CD14-positive monocyte (primary cell): ENCODE measurements around the gene EFCAB12. TPM values are rescaled to one million over a fixed set of nuclear protein-coding genes. Genes with fewer than 3 reads are reported as not detected.

Experiments used
- DNase-seq, 3 donors: peaks; one replicate each; pipeline ENCODE4 v3.0.0-alpha.2; 2011 to 2022
- H2AFZ ChIP-seq: 2 replicates; pipeline ENCODE4 v1.6.0; 2012; ENCODE audit warnings: mild to moderate bottlenecking, low read depth, low read length, inconsistent platforms; ENCODE audit not compliant: insufficient read depth, poor library complexity, severe bottlenecking
- H3K27ac ChIP-seq, 2 donors: 1 replicate in 1 of 2; 2 replicates in 1 of 2; pipeline ENCODE4 v1.5.1; 2012 to 2013; ENCODE audit warnings: low read length in 2 of 2, control low read depth in 1 of 2, inconsistent platforms in 1 of 2, low read depth in 1 of 2, mild to moderate bottlenecking in 1 of 2
- H3K27me3 ChIP-seq, 2 donors: one replicate each; pipeline versions ENCODE4 v1.6.0 to v1.6.1; 2011 to 2013; ENCODE audit warnings: low read length in 2 of 2; ENCODE audit not compliant: control insufficient read depth in 2 of 2, insufficient read depth in 2 of 2
- H3K36me3 ChIP-seq, 2 donors: replicated peaks in 1 of 2; 1 replicate in 1 of 2; 2 replicates in 1 of 2; pipeline versions ENCODE4 v1.5.1 to v1.6.1; 2012 to 2013; ENCODE audit warnings: low read length in 2 of 2, control low read depth in 1 of 2, inconsistent platforms in 1 of 2, mild to moderate bottlenecking in 1 of 2; ENCODE audit not compliant: insufficient read depth in 2 of 2, control insufficient read depth in 1 of 2
- H3K4me1 ChIP-seq, 2 donors: 1 replicate in 1 of 2; 2 replicates in 1 of 2; pipeline versions ENCODE4 v1.5.1 to v1.6.1; 2012 to 2013; ENCODE audit warnings: low read length in 2 of 2, control low read depth in 1 of 2, inconsistent platforms in 1 of 2, mild to moderate bottlenecking in 1 of 2, moderate library complexity in 1 of 2; ENCODE audit not compliant: insufficient read depth in 2 of 2, control insufficient read depth in 1 of 2
- H3K4me2 ChIP-seq: replicated peaks from 2 replicates; pipeline ENCODE3; 2012; ENCODE audit warnings: low read length, moderate library complexity, mild to moderate bottlenecking; ENCODE audit not compliant: poor library complexity, severe bottlenecking; ENCODE audit errors: extremely low read depth
- H3K4me3 ChIP-seq, 3 experiments: fragments of 200-600 bp in 1 of 3; sonication (generic) in 1 of 3; replicated peaks in 1 of 3; 1 replicate in 2 of 3; 2 replicates in 1 of 3; pipeline ENCODE4 v1.5.1; 2011 to 2013; ENCODE audit warnings: low read length in 3 of 3, mild to moderate bottlenecking in 3 of 3, control low read depth in 2 of 3, low read depth in 2 of 3, inconsistent platforms in 1 of 3, moderate library complexity in 1 of 3
- H3K79me2 ChIP-seq: 2 replicates; pipeline ENCODE4 v1.6.0; 2012; ENCODE audit warnings: mild to moderate bottlenecking, control low read depth, inconsistent platforms, low read length, moderate library complexity; ENCODE audit not compliant: insufficient read depth
- H3K9ac ChIP-seq: 2 replicates; pipeline ENCODE4 v1.6.0; 2017; ENCODE audit warnings: low read length, mild to moderate bottlenecking; ENCODE audit not compliant: insufficient read depth, poor library complexity, severe bottlenecking
- H3K9me3 ChIP-seq, 2 donors: replicated peaks in 1 of 2; 1 replicate in 1 of 2; 2 replicates in 1 of 2; pipeline versions ENCODE4 v1.5.1 to v1.6.1; 2012 to 2013; ENCODE audit warnings: low read length in 2 of 2, control low read depth in 1 of 2; ENCODE audit not compliant: control insufficient read depth in 1 of 2, insufficient read depth in 1 of 2
- H4K20me1 ChIP-seq: 2 replicates; pipeline ENCODE4 v1.6.0; 2012; ENCODE audit warnings: mild to moderate bottlenecking, low read length, control low read depth, moderate library complexity; ENCODE audit not compliant: insufficient read depth
- H3K27ac Mint-ChIP-seq, 7 donors: one replicate each; pipeline ENCODE4 v1.8.0; 2020; ENCODE audit warnings: mild to moderate bottlenecking in 7 of 7, mixed read lengths in 7 of 7, moderate library complexity in 6 of 7, inconsistent platforms in 2 of 7
- H3K27me3 Mint-ChIP-seq, 3 donors: one replicate each; pipeline ENCODE4 v1.8.0; 2021 to 2022; ENCODE audit warnings: low read depth in 3 of 3, mild to moderate bottlenecking in 3 of 3, mixed read lengths in 3 of 3, moderate library complexity in 3 of 3, inconsistent platforms in 1 of 3
- H3K36me3 Mint-ChIP-seq, 2 donors: one replicate each; pipeline ENCODE4 v1.8.0; 2020; ENCODE audit warnings: mixed read lengths in 2 of 2, inconsistent platforms in 1 of 2, mild to moderate bottlenecking in 1 of 2
- H3K4me1 Mint-ChIP-seq: one replicate; pipeline ENCODE4 v1.8.0; 2020; ENCODE audit warnings: mild to moderate bottlenecking, mixed read lengths
- H3K4me3 Mint-ChIP-seq, 2 donors: one replicate each; pipeline ENCODE4 v1.8.0; 2020; ENCODE audit warnings: mild to moderate bottlenecking in 2 of 2, mixed read lengths in 2 of 2, moderate library complexity in 1 of 2
- H3K9me3 Mint-ChIP-seq, 7 donors: one replicate each; pipeline ENCODE4 v1.8.0; 2020 to 2022; ENCODE audit warnings: mixed read lengths in 7 of 7, mild to moderate bottlenecking in 6 of 7, moderate library complexity in 6 of 7, inconsistent platforms in 2 of 7
- CTCF ChIP-seq: fragments of 200-600 bp; IDR thresholded peaks from one replicate; pipeline ENCODE4 v1.8.0; 2022; ENCODE audit warnings: antibody characterized with exemption, mild to moderate bottlenecking
- WGBS: methylation state at CpG from one replicate; pipeline ENCODE4 v1.1.5; 2013; ENCODE audit warnings: missing lambda C conversion rate; ENCODE audit not compliant: insufficient coverage; 5-methylcytosine and 5-hydroxymethylcytosine counted together
- intact Hi-C, 2 donors: fragments of 100-400 bp; cut with micrococcal nuclease; formaldehyde crosslinking; loops; one replicate each; pipeline versions ENCODE4 v1.15.0 to v1.15.1; 2023
- polyA minus RNA-seq: library from RNA; depleted of rRNA, polyadenylated mRNA; stranded (reverse); fragments of >200 nt; gene quantifications from 2 replicates; pipeline ENCODE4 v1.2.3, GENCODE V29; 2012
- polyA plus RNA-seq, 3 donors: library from polyadenylated mRNA; depleted of rRNA in 1 of 3; unstranded in 2 of 3; stranded (reverse) in 1 of 3; fragments of 300-500 nt in 2 of 3; fragments of >200 nt in 1 of 3; fragmentation: Illumina TruSeq in 2 of 3; gene quantifications; 1 replicate in 2 of 3; 2 replicates in 1 of 3; pipeline ENCODE4 v1.2.3, GENCODE V29; 2012 to 2021
- total RNA-seq, 12 experiments: library from RNA in 1 of 12; stranded (reverse) in 1 of 12; fragments of 120-200 nt in 1 of 12; gene quantifications; one replicate each; pipeline ENCODE4 v1.2.4 and lab custom pipeline; 2013 to 2026; ENCODE audit warnings: mixed read lengths in 6 of 12, inconsistent platforms in 1 of 12

Gene EFCAB12
- 0.10 TPM for total RNA-seq (2013)
- polyA plus RNA-seq (under 1 TPM in 1 of 3 donors, not detected in 2; 0.35 TPM), polyA minus RNA-seq (0.08 and 0.28 TPM in 2 replicates), total RNA-seq (lab: John Stamatoyannopoulos, UW) (0.35 to 19.3 (median 2.3) reads per million in 11 experiments)

GRCh38 chr3:129428376-129429079 is at the start of gene EFCAB12:
Gene EFCAB12, minus strand, starts transcription at chr3:129428636. Its CDS starts 148 bp downstream, at chr3:129428488.
- H3K4me1 Mint-ChIP-seq, result peaks cover 31% of the 10 kb centered on the region
- no peak within 1 kb of the TSS for H3K9ac ChIP-seq

GRCh38 chr3:129476586-129476985 is 48.1 kb upstream of the EFCAB12 start:
- intact Hi-C loops, result no loop called here
- no peak overlapping the region for H3K4me2 ChIP-seq
- no peaks in the 10 kb centered on the region for H3K4me1 Mint-ChIP-seq
- no peak overlapping the region for H3K4me3 ChIP-seq
- H3K9me3 ChIP-seq, result no peaks in the 10 kb centered on the region
- H3K9ac ChIP-seq, result no peak overlapping the region
- no peaks in the 10 kb centered on the region for H3K4me1 ChIP-seq
- no peak for DNase-seq
- H3K79me2 ChIP-seq, result no peaks in the 10 kb centered on the region
- no peak overlapping the region for H2AFZ ChIP-seq
- 100% methylated on average over 2 of the region's 6 CpGs for WGBS
- no peak overlapping the region for H3K27ac ChIP-seq
- no peaks in the 10 kb centered on the region for H3K9me3 Mint-ChIP-seq
- no peak overlapping the region for H3K4me3 Mint-ChIP-seq
- TF ChIP-seq CTCF, result no peak
- H3K27me3 Mint-ChIP-seq, result peaks cover 0 to 1% (median 0%) of the 10 kb centered on the region in 3 donors
- no peaks in the 10 kb centered on the region for H3K27me3 ChIP-seq
- peaks cover 35 to 83% of the 10 kb centered on the region in 2 donors for H3K36me3 ChIP-seq
- no peak overlapping the region for H3K27ac Mint-ChIP-seq
- peaks cover 58 to 62% of the 10 kb centered on the region in 2 donors for H3K36me3 Mint-ChIP-seq
- no peaks in the 10 kb centered on the region for H4K20me1 ChIP-seq

More at GRCh38 chr3:129428376-129429079, at the start of gene EFCAB12:
- peak; percentile 84 to 90 (median 85) for DNase-seq
- no peak for TF ChIP-seq CTCF
- H3K4me3 Mint-ChIP-seq, result peak within 1 kb of the TSS; percentile 85 to 96
- Histone ChIP-seq H3K36me3 (peaks cover 35 to 43% of the 10 kb centered on the region in 2 donors), H3K4me3 (peak within 1 kb of the TSS; percentile 37 to 77 (median 37)), H3K4me2 (peak within 1 kb of the TSS; percentile 97), H3K4me1 (peaks cover 27% of the 10 kb centered on the region in 2 donors), H3K79me2 (peaks cover 8% of the 10 kb centered on the region), H3K9me3 (peaks cover 7 to 18% of the 10 kb centered on the region in 2 donors), H3K27ac (no peak within 1 kb of the TSS), H2AFZ (peak within 1 kb of the TSS; percentile 72), H4K20me1 (peaks cover 12% of the 10 kb centered on the region), H3K27me3 (no peaks in the 10 kb centered on the region)
- WGBS, result 4% methylated on average over 34 of the region's 42 CpGs
- peak within 1 kb of the TSS; percentile 37 to 82 (median 73) for H3K27ac Mint-ChIP-seq
- peaks cover 10 to 18% (median 16%) of the 10 kb centered on the region in 7 donors for H3K9me3 Mint-ChIP-seq
- intact Hi-C loops, result no loop called here
- H3K36me3 Mint-ChIP-seq, result peaks cover 36 to 55% of the 10 kb centered on the region in 2 donors
- H3K27me3 Mint-ChIP-seq, result peaks cover 0 to 7% (median 4%) of the 10 kb centered on the region in 3 donors
